Measurements from ENCODE around the gene FAM193B. TPM values are rescaled to one million over a fixed set of nuclear protein-coding genes. Genes with fewer than 3 reads are reported as not detected.
"Not testable (repeated sequence)": the region's sequence is repeated elsewhere in the genome, so short reads cannot be mapped to it uniquely, and the experiment has no call there.

The FAM193B gene
- total RNA-seq, 1 donor from 2014 or later, result 10.7 TPM

GRCh38 chr5:177487975-177488374 is 66.4 kb downstream of the FAM193B start:
- DNase-seq (ENCODE audit: low read depth, low spot score), result no peak

- no peak for DNase-seq (ENCODE audit: low read depth, low spot score)
These were observed 67.2 kb downstream of the FAM193B start for GRCh38 chr5:177487144-177487543.

- DNase-seq (ENCODE audit: low read depth, low spot score), result no peak
These were observed 68.1 kb downstream of the FAM193B start for GRCh38 chr5:177486256-177486655.

GRCh38 chr5:177485753-177486152 is 68.6 kb downstream of the FAM193B start:
- DNase-seq (ENCODE audit: low read depth, low spot score), result not testable (repeated sequence)

GRCh38 chr5:177484902-177485549 is 69.3 kb downstream of the FAM193B start:
- no peak for DNase-seq (ENCODE audit: low read depth, low spot score)

GRCh38 chr5:177483994-177484901 is 70.1 kb downstream of the FAM193B start:
- DNase-seq (ENCODE audit: low read depth, low spot score), result no peak

- no peak for DNase-seq (ENCODE audit: low read depth, low spot score)
These were observed 71.3 kb downstream of the FAM193B start for GRCh38 chr5:177483042-177483441.

- no peak for DNase-seq (ENCODE audit: low read depth, low spot score)
These were observed 72.0 kb downstream of the FAM193B start for GRCh38 chr5:177482359-177482795.

- no peak for DNase-seq (ENCODE audit: low read depth, low spot score)
These were observed 74.6 kb downstream of the FAM193B start for GRCh38 chr5:177479774-177480173.

- no peak for DNase-seq (ENCODE audit: low read depth, low spot score)
These were observed 75.4 kb downstream of the FAM193B start for GRCh38 chr5:177478711-177479646.

- no peak for DNase-seq (ENCODE audit: low read depth, low spot score)
These were observed 76.5 kb downstream of the FAM193B start for GRCh38 chr5:177477701-177478477.

GRCh38 chr5:177476531-177477233 is 77.7 kb downstream of the FAM193B start:
- DNase-seq (ENCODE audit: low read depth, low spot score), result peak; percentile 87

GRCh38 chr5:177475563-177476427 is 78.6 kb downstream of the FAM193B start:
- no peak for DNase-seq (ENCODE audit: low read depth, low spot score)

GRCh38 chr5:177474846-177475562 is 79.4 kb downstream of the FAM193B start:
- DNase-seq (ENCODE audit: low read depth, low spot score), result no peak

- DNase-seq (ENCODE audit: low read depth, low spot score), result no peak
These were observed 80.3 kb downstream of the FAM193B start for GRCh38 chr5:177474002-177474476.

- no peak for DNase-seq (ENCODE audit: low read depth, low spot score)
These were observed 80.8 kb downstream of the FAM193B start, which contains the start of gene DBN1 for GRCh38 chr5:177473443-177474001. TSS of gene DBN1 (minus strand) at chr5:177473634. CDS start at chr5:177473521, 113 bp downstream.
